HUES6 (cell line): ENCODE measurements around the gene DAZ3.
"Not testable (repeated sequence)": the region's sequence is repeated elsewhere in the genome, so short reads cannot be mapped to it uniquely, and the experiment has no call there.

Experiments used
- H3K27ac ChIP-seq: 2 replicates; pipeline ENCODE4 v1.7.0; 2013; ENCODE audit warnings: low read depth, mild to moderate bottlenecking, low read length, inconsistent platforms
- H3K27me3 ChIP-seq: 2 replicates; pipeline ENCODE4 v1.6.1; 2013; ENCODE audit warnings: low read length; ENCODE audit not compliant: control insufficient read depth, insufficient read depth
- H3K36me3 ChIP-seq: 2 replicates; pipeline ENCODE4 v1.6.1; 2013; ENCODE audit warnings: low read length; ENCODE audit not compliant: control insufficient read depth, insufficient read depth
- H3K4me1 ChIP-seq: 2 replicates; pipeline ENCODE4 v1.6.1; 2013; ENCODE audit warnings: low read length; ENCODE audit not compliant: control insufficient read depth, insufficient read depth
- H3K4me3 ChIP-seq: 2 replicates; pipeline ENCODE4 v1.5.1; 2013; ENCODE audit warnings: low read depth, low read length
- H3K9ac ChIP-seq: one replicate; pipeline ENCODE4 v1.6.1; 2013; ENCODE audit warnings: mild to moderate bottlenecking, low read length
- H3K9me3 ChIP-seq: 2 replicates; pipeline ENCODE4 v1.6.1; 2013; ENCODE audit warnings: low read depth, low read length; ENCODE audit not compliant: control insufficient read depth, insufficient read depth

The DAZ3 gene

GRCh38 chrY:24813293-24813692 is at the start of gene DAZ3:
Gene DAZ3, minus strand, starts transcription at chrY:24813393. Its CDS starts 208 bp downstream, at chrY:24813185.
- H3K4me1 ChIP-seq, H3K9me3 ChIP-seq, H3K27me3 ChIP-seq, H3K27ac ChIP-seq, H3K36me3 ChIP-seq, H3K4me3 ChIP-seq, H3K9ac ChIP-seq: not testable (repeated sequence)

GRCh38 chrY:24833619-24834018 is 20.4 kb upstream of the DAZ3 start, which contains the start of gene DAZ4:
Gene DAZ4, plus strand, starts transcription at chrY:24833919. Its CDS starts 208 bp downstream, at chrY:24834127.
- H3K4me1 ChIP-seq, H3K27ac ChIP-seq, H3K9ac ChIP-seq, H3K4me3 ChIP-seq, H3K9me3 ChIP-seq, H3K27me3 ChIP-seq, H3K36me3 ChIP-seq: not testable (repeated sequence)

- not testable (repeated sequence) for H3K27ac ChIP-seq, H3K9ac ChIP-seq, H3K4me3 ChIP-seq, H3K9me3 ChIP-seq, H3K27me3 ChIP-seq, H3K36me3 ChIP-seq, H3K4me1 ChIP-seq
These were observed 11.9 kb upstream of the DAZ3 start for GRCh38 chrY:24825069-24825468.

- not testable (repeated sequence) for H3K4me1 ChIP-seq, H3K9ac ChIP-seq, H3K9me3 ChIP-seq, H3K36me3 ChIP-seq, H3K27me3 ChIP-seq, H3K27ac ChIP-seq, H3K4me3 ChIP-seq
These were observed 11.1 kb upstream of the DAZ3 start for GRCh38 chrY:24824184-24824879.

GRCh38 chrY:24821836-24822235 is 8.6 kb upstream of the DAZ3 start:
- H3K4me3 ChIP-seq, H3K4me1 ChIP-seq, H3K9ac ChIP-seq, H3K27me3 ChIP-seq, H3K36me3 ChIP-seq, H3K9me3 ChIP-seq, H3K27ac ChIP-seq: not testable (repeated sequence)
